Keratinocyte (primary cell): ENCODE data around the gene CCNY.

Experiments
- CTCF ChIP-seq, 3 experiments: IDR thresholded peaks in 1 of 3; conservative IDR thresholded peaks in 1 of 3; optimal IDR thresholded peaks in 1 of 3; 2 replicates in 2 of 3; 3 replicates in 1 of 3; pipeline versions ENCODE3 to v1.5.1; 2011; ENCODE audit warnings: low read length in 3 of 3, mild to moderate bottlenecking in 3 of 3, moderate library complexity in 2 of 3, control low read depth in 1 of 3, inconsistent platforms in 1 of 3; ENCODE audit not compliant: insufficient read depth in 2 of 3; ENCODE audit errors: extremely low read depth in 1 of 3
- EZH2 ChIP-seq: IDR thresholded peaks from one replicate; pipeline ENCODE4 v1.6.1; 2012; ENCODE audit warnings: inconsistent platforms, mild to moderate bottlenecking, low read length, moderate library complexity

- TF ChIP-seq CTCF (optimal IDR thresholded peaks at IDR 0.05 in 1 of 3, IDR thresholded peaks at IDR 0.05 in 1 of 3, conservative IDR thresholded peaks at IDR 0.05 in 1 of 3; ENCODE audit: extremely low read depth in 1 of 3, insufficient read depth in 2 of 3, low read length in 3 of 3) (no peak), EZH2 (no peak)
These were observed 12.5 kb downstream of the CCNY start for GRCh38 chr10:35348609-35349388.
